ENCODE data around the gene HAPLN2. TPM values are rescaled to one million over a fixed set of nuclear protein-coding genes. Genes with fewer than 3 reads are reported as not detected.

The HAPLN2 gene
- total RNA-seq, 1 experiment from 2014 or later: 0.21 TPM

GRCh38 chr1:156664046-156664766 is 45.0 kb downstream of the HAPLN2 start:
- intact Hi-C loops (cut with micrococcal nuclease; ENCODE audit: unreplicated experiment) (no loop called here), in situ Hi-C loops (cut with HindIII; ENCODE audit: low pct_unique_long_range_greater_than_20kb, low sequenced_read_pairs) (no loop called here)
- peak overlapping the region; percentile 98 for H3K27ac ChIP-seq (ENCODE audit: low read length)
- ATAC-seq (no peak), DNase-seq (ENCODE audit: low read depth, low spot score) (no peak)
- H3K4me1 ChIP-seq (ENCODE audit: control insufficient read depth, insufficient read depth, low read length): peaks cover 84% of the 10 kb centered on the region
- no peaks in the 10 kb centered on the region for H3K9me3 ChIP-seq (ENCODE audit: control insufficient read depth, insufficient read depth, low read depth, low read length)
- no peak overlapping the region for H3K4me3 ChIP-seq (ENCODE audit: low read depth in 2 of 2, low read length in 2 of 2)
- H3K36me3 ChIP-seq (ENCODE audit: control insufficient read depth, insufficient read depth, low read length): no peaks in the 10 kb centered on the region; the same call in 1 of the 2 replicates
- no TSS peak for BruUV-seq (replicated peaks)
- POLR2A ChIA-PET: interaction anchor here (0.5 kb wide), 1 partner anchor 64 kb away, joined by 3 read pairs; the partner anchor contains the start of gene METTL25B
- TF ChIP-seq POLR2AphosphoS5 (IDR thresholded peaks at IDR 0.05; ENCODE audit: low read depth, low read length) (no peak), TCF7L2 (IDR thresholded peaks at IDR 0.05; ENCODE audit: low read depth, low read length) (peak; percentile 35; the same call in 1 of the 2 replicates), REST (IDR thresholded peaks at IDR 0.05; ENCODE audit: insufficient read depth in 1 of 2, low read depth in 2 of 2, low read length in 1 of 2) (no peak)
- CTCF ChIA-PET: interaction anchor here (0.5 to 1.4 kb wide), 2 partner anchors 12 to 39 kb away, joined by 6 read pairs; partner anchors contain the start of gene NES
- no peaks in the 10 kb centered on the region for H3K27me3 ChIP-seq (ENCODE audit: control insufficient read depth, insufficient read depth, low read length)

- H3K4me3 ChIP-seq (ENCODE audit: low read depth in 2 of 2, low read length in 2 of 2): no peak overlapping the region
- no peak for ATAC-seq
- H3K4me1 ChIP-seq (ENCODE audit: control insufficient read depth, insufficient read depth, low read length): peaks cover 81% of the 10 kb centered on the region
- in situ Hi-C loops (cut with HindIII; ENCODE audit: low pct_unique_long_range_greater_than_20kb, low sequenced_read_pairs): no loop called here
- CTCF ChIA-PET: interaction anchor here (0.5 to 1.4 kb wide), 4 partner anchors 12 to 41 kb away, joined by 3 to 6 read pairs (median 5); partner anchors contain the start of gene NES
- no peak for DNase-seq (ENCODE audit: low read depth, low spot score)
- no peaks in the 10 kb centered on the region for H3K9me3 ChIP-seq (ENCODE audit: control insufficient read depth, insufficient read depth, low read depth, low read length)
- no peaks in the 10 kb centered on the region for H3K27me3 ChIP-seq (ENCODE audit: control insufficient read depth, insufficient read depth, low read length)
- POLR2A ChIA-PET: interaction anchor here (0.6 kb wide), 1 partner anchor 15 kb away, joined by 8 read pairs; no protein-coding TSS in a partner anchor
- BruUV-seq (replicated peaks): no TSS peak
- H3K27ac ChIP-seq (ENCODE audit: low read length): peak overlapping the region; percentile 98
- TF ChIP-seq POLR2AphosphoS5 (IDR thresholded peaks at IDR 0.05; ENCODE audit: low read depth, low read length) (no peak), TCF7L2 (IDR thresholded peaks at IDR 0.05; ENCODE audit: low read depth, low read length) (no peak), CTCF (IDR thresholded peaks at IDR 0.05) (no peak), SIN3A (IDR thresholded peaks at IDR 0.05; ENCODE audit: borderline replicate concordance, insufficient read depth, low read depth, low read length) (no peak), REST (IDR thresholded peaks at IDR 0.05; ENCODE audit: insufficient read depth in 1 of 2, low read depth in 2 of 2, low read length in 1 of 2) (no peak)
- H3K36me3 ChIP-seq (ENCODE audit: control insufficient read depth, insufficient read depth, low read length): no peaks in the 10 kb centered on the region; the same call in 1 of the 2 replicates
- intact Hi-C loops (cut with micrococcal nuclease; ENCODE audit: unreplicated experiment): no loop called here
Measured at GRCh38 chr1:156664767-156665411, 45.7 kb downstream of the HAPLN2 start.
